Ovary (tissue), 9 donors: ENCODE measurements around the gene TSPAN7. TPM values are rescaled to one million over a fixed set of nuclear protein-coding genes. Genes with fewer than 3 reads are reported as not detected.

Experiments used
- DNase-seq, 5 donors: peaks; one replicate each; pipeline ENCODE4 v3.0.0-alpha.2; 2019 to 2020
- H3K27ac ChIP-seq, 2 donors: fragments of 200-600 bp; one replicate each; pipeline versions ENCODE4 v1.5.1 to v1.8.0; 2019 to 2022
- H3K27me3 ChIP-seq: fragments of 200-600 bp; one replicate; pipeline ENCODE4 v1.8.0; 2022
- H3K36me3 ChIP-seq: fragments of 200-600 bp; sonication (generic); one replicate; pipeline ENCODE4 v1.5.1; 2019
- H3K4me1 ChIP-seq: one replicate; pipeline ENCODE4 v1.8.1; 2013; ENCODE audit warnings: mild to moderate bottlenecking, moderate library complexity; ENCODE audit not compliant: insufficient read depth
- H3K4me3 ChIP-seq: fragments of 200-600 bp; sonication (generic); one replicate; pipeline ENCODE4 v1.5.1; 2017
- H3K9me3 ChIP-seq, 2 donors: fragments of 200-600 bp in 1 of 2; sonication (generic) in 1 of 2; one replicate each; pipeline versions ENCODE4 v1.5.1 to v1.8.1; 2013 to 2019; ENCODE audit warnings: mild to moderate bottlenecking in 1 of 2, moderate library complexity in 1 of 2
- CTCF ChIP-seq, 3 donors: fragments of 450-650 bp in 2 of 3; fragments of 200-600 bp in 1 of 3; IDR thresholded peaks; one replicate each; pipeline versions ENCODE4 v1.5.1 to v1.8.0; 2016 to 2022; ENCODE audit warnings: antibody characterized with exemption in 3 of 3, mild to moderate bottlenecking in 1 of 3
- EP300 ChIP-seq: sonication (generic); formaldehyde crosslinking; IDR thresholded peaks from one replicate; pipeline ENCODE4 v1.6.1; 2017; ENCODE audit warnings: antibody characterized with exemption
- POLR2A ChIP-seq: fragments of 450-650 bp; IDR thresholded peaks from one replicate; pipeline ENCODE4 v1.6.1; 2017; ENCODE audit warnings: antibody characterized with exemption, mild to moderate bottlenecking, moderate library complexity
- WGBS, 3 donors: extraction: QIAGEN DNeasy Blood & Tissue Kit in 1 of 3; methylation state at CpG; one replicate each; pipeline versions ENCODE4 v1.1.5 to v1.1.7; 2013 to 2017; 5-methylcytosine and 5-hydroxymethylcytosine counted together
- intact Hi-C, 4 donors: fragments of 100-400 bp; cut with DNase I; formaldehyde crosslinking; loops; one replicate each; pipeline versions ENCODE4 v1.11.0 to v1.15.1; 2022 to 2023
- polyA plus RNA-seq, 2 donors: library from polyadenylated mRNA; stranded (reverse); fragments of 200-250 nt in 1 of 2; fragments of 350-450 nt in 1 of 2; fragmentation: Illumina TruSeq in 1 of 2; extraction: RNeasy Lipid Tissue Mini Kit (QIAGEN cat#74804) in 1 of 2; gene quantifications; one replicate each; pipeline ENCODE4 v1.2.3, GENCODE V29; 2013 to 2014
- total RNA-seq, 7 donors: library from RNA; depleted of rRNA in 2 of 7; stranded (reverse); fragments of >200 nt in 2 of 7; fragmentation: NEBNext Ultra II Directional in 3 of 7; extraction: Animal tissue kit (Norgen Biotek cat#: 25700) in 3 of 7; gene quantifications; one replicate each; pipeline versions ENCODE4 v1.1.0 to v1.2.4, GENCODE V29; 2016 to 2023
- donor health status: DM: no; HTN: no; CAD: no; lungs with moderate emphysema.
- donor health status: DM: no; HTN: no; CAD: no.
- donor health status: Bipolar disorder and iron deficiency.
- donor health status: DM: yes; HTN: yes; CAD: no.
- donor health status: DM: no; HTN: no; CAD: no.
- donor health status: DM: yes; HTN: yes; CAD: no.

TSPAN7 gene
- total and polyA plus RNA-seq, 9 donors: 8.3 to 84.2 (median 19.5) TPM

DNA sequence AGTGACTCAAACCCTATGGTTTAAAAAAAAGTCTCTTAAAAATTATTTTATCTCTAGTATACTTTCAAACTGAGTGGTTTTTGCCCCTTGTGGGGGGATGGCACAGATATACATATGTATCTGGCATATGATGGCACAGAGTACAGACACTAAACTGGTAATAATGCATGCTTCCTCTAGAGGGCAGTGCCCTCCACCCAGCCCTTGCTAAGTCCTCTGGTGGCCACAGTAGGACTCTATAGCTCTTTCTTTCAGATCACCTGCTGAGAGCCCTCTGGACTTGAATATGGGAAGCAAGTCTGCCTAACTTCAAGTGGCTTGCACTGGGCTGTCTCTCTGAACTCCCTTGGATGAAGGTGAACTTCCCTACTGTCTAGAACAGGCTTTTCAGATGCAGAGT, 66.3 kb downstream of the TSPAN7 start:
- no peak for TF ChIP-seq EP300
- no peak for TF ChIP-seq CTCF (IDR thresholded peaks at IDR 0.05)
- no peak for TF ChIP-seq POLR2A

DNA sequence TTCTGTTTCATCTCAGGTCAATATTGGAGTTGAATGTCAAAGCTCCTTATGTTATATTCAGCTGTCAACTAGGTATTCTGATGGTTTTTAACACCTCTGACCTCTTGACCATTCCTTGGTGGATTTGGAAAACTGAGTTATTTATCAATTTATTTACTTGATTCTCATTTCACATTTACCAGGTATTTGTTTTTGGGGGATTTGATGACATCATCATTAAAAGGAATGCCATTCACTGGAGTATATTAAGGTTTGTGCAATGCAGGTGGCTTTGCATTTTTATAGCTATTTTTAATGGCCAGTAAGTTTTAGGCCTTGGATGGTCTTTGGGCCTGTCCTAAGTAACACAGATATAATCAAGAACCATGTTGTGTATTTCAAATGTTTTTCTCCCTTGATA, 67.2 kb downstream of the TSPAN7 start:
- no peaks in the 10 kb centered on the region for H3K4me1 ChIP-seq
- no peak for DNase-seq
- H3K27me3 ChIP-seq: no peaks in the 10 kb centered on the region
- intact Hi-C loops: no loop called here
- no peak overlapping the region for H3K27ac ChIP-seq
- H3K9me3 ChIP-seq: no peaks in the 10 kb centered on the region
- H3K36me3 ChIP-seq: no peaks in the 10 kb centered on the region
- TF ChIP-seq POLR2A: no peak
- no peak for TF ChIP-seq EP300
- no peak for TF ChIP-seq CTCF (IDR thresholded peaks at IDR 0.05)
- no peak overlapping the region for H3K4me3 ChIP-seq

More for the DNA sequence above, 66.3 kb downstream of the TSPAN7 start:
- Histone ChIP-seq H3K9me3 (no peaks in the 10 kb centered on the region), H3K4me1 (no peaks in the 10 kb centered on the region), H3K36me3 (no peaks in the 10 kb centered on the region), H3K27ac (no peak overlapping the region), H3K27me3 (no peaks in the 10 kb centered on the region), H3K4me3 (no peak overlapping the region)
- intact Hi-C loops: no loop called here
- no peak for DNase-seq

DNA sequence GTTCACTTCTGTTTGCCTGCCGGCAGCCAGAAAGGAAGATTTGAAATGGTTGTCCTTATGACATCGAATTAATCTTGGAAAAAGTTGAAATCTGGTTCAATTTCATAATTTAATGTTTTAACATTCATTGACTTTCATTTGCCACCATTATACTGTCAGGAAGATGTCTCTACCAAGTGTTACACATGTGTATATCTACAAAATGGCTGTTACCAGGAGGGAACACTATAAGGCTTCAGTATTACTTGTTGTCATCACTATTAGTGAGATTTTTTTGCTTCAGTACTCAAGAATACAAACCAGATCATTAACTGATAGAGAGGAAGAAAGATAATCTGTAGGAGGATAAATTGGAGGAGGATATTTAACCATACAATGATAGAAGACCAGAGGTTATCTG, 71.2 kb downstream of the TSPAN7 start:
- TF ChIP-seq CTCF (IDR thresholded peaks at IDR 0.05) (no peak), EP300 (no peak), POLR2A (no peak)
- DNase-seq: no peak
- H3K27ac ChIP-seq: no peak overlapping the region
- WGBS, 3 donors: 29 to 45% (median 31%) methylated on average over 2 of the region's 2 CpGs
- H3K9me3 ChIP-seq: no peaks in the 10 kb centered on the region
- H3K4me1 ChIP-seq: no peaks in the 10 kb centered on the region
- no peaks in the 10 kb centered on the region for H3K36me3 ChIP-seq
- no peaks in the 10 kb centered on the region for H3K27me3 ChIP-seq
- no peak overlapping the region for H3K4me3 ChIP-seq
- intact Hi-C loops: no loop called here

- TF ChIP-seq POLR2A: no peak
- no peak for TF ChIP-seq CTCF (IDR thresholded peaks at IDR 0.05)
- TF ChIP-seq EP300: no peak
- H3K9me3 ChIP-seq: no peaks in the 10 kb centered on the region
- no peaks in the 10 kb centered on the region for H3K27me3 ChIP-seq
- intact Hi-C loops: no loop called here
- no peak overlapping the region for H3K4me3 ChIP-seq
- H3K27ac ChIP-seq: no peak overlapping the region
- no peaks in the 10 kb centered on the region for H3K4me1 ChIP-seq
- DNase-seq: no peak
- no peaks in the 10 kb centered on the region for H3K36me3 ChIP-seq
- WGBS, 3 donors: 67 to 78% (median 70%) methylated on average over 2 of the region's 2 CpGs
Observed at GRCh38 chrX:38634665-38635064, 73.3 kb downstream of the TSPAN7 start.
